Muscle layer of duodenum (tissue), 2 donors: ENCODE results near the gene TUBE1.
"Not testable (repeated sequence)": the region's sequence is repeated elsewhere in the genome, so short reads cannot be mapped to it uniquely, and the experiment has no call there.

Source experiments
- H3K27ac ChIP-seq: one replicate; pipeline ENCODE4 v1.7.0; 2013; ENCODE audit warnings: mild to moderate bottlenecking, low read length
- H3K27me3 ChIP-seq: one replicate; pipeline ENCODE4 v1.7.0; 2013; ENCODE audit warnings: low read depth, mild to moderate bottlenecking, control low read depth, low read length
- H3K36me3 ChIP-seq, 2 donors: one replicate each; pipeline ENCODE4 v1.7.0; 2013; ENCODE audit warnings: low read length in 2 of 2, control low read depth in 1 of 2, mild to moderate bottlenecking in 1 of 2; ENCODE audit not compliant: insufficient read depth in 2 of 2, control insufficient read depth in 1 of 2
- H3K4me1 ChIP-seq, 2 donors: one replicate each; pipeline ENCODE4 v1.7.0; 2013; ENCODE audit warnings: low read length in 2 of 2, mild to moderate bottlenecking in 2 of 2, control low read depth in 1 of 2, moderate library complexity in 1 of 2; ENCODE audit not compliant: insufficient read depth in 2 of 2, control insufficient read depth in 1 of 2
- H3K4me3 ChIP-seq, 2 donors: one replicate each; pipeline ENCODE4 v1.7.0; 2013; ENCODE audit warnings: low read length in 2 of 2, low read depth in 1 of 2, mild to moderate bottlenecking in 1 of 2
- H3K9me3 ChIP-seq, 2 donors: one replicate each; pipeline ENCODE4 v1.7.0; 2013; ENCODE audit warnings: low read length in 2 of 2, control low read depth in 1 of 2, mild to moderate bottlenecking in 1 of 2; ENCODE audit not compliant: control insufficient read depth in 1 of 2
- donor health status: healthy.

The TUBE1 gene

GRCh38 chr6:112062966-112063365 is 24.3 kb downstream of the TUBE1 start:
- Histone ChIP-seq H3K36me3 (no peaks in the 10 kb centered on the region), H3K27ac (no peak overlapping the region), H3K4me3 (no peak overlapping the region), H3K9me3 (no peaks in the 10 kb centered on the region), H3K27me3 (no peaks in the 10 kb centered on the region), H3K4me1 (no peaks in the 10 kb centered on the region)

- Histone ChIP-seq H3K27ac (no peak overlapping the region), H3K36me3 (no peaks in the 10 kb centered on the region), H3K9me3 (no peaks in the 10 kb centered on the region), H3K4me3 (no peak overlapping the region), H3K4me1 (no peaks in the 10 kb centered on the region), H3K27me3 (no peaks in the 10 kb centered on the region)
Measured at GRCh38 chr6:112061605-112062004, 25.7 kb downstream of the TUBE1 start.

GRCh38 chr6:112058243-112059032 is 28.8 kb downstream of the TUBE1 start:
- Histone ChIP-seq H3K27me3 (no peaks in the 10 kb centered on the region), H3K9me3 (no peaks in the 10 kb centered on the region), H3K4me1 (no peaks in the 10 kb centered on the region), H3K27ac (no peak overlapping the region), H3K36me3 (no peaks in the 10 kb centered on the region), H3K4me3 (no peak overlapping the region)

- Histone ChIP-seq H3K9me3 (no peaks in the 10 kb centered on the region), H3K4me3 (no peak overlapping the region), H3K4me1 (no peaks in the 10 kb centered on the region), H3K27me3 (no peaks in the 10 kb centered on the region), H3K27ac (no peak overlapping the region), H3K36me3 (no peaks in the 10 kb centered on the region)
Measured at GRCh38 chr6:112054555-112055190, 32.6 kb downstream of the TUBE1 start.

GRCh38 chr6:112054001-112054400 is 33.3 kb downstream of the TUBE1 start, which contains the start of gene CCN6:
Gene CCN6, plus strand, starts transcription at chr6:112054104. Its CDS starts 254 bp downstream, at chr6:112054358.
- Histone ChIP-seq H3K4me1 (no peaks in the 10 kb centered on the region), H3K27ac (no peak within 1 kb of the TSS), H3K9me3 (no peaks in the 10 kb centered on the region), H3K4me3 (no peak within 1 kb of the TSS), H3K27me3 (no peaks in the 10 kb centered on the region), H3K36me3 (no peaks in the 10 kb centered on the region)

- not testable (repeated sequence) for H3K4me1 ChIP-seq, H3K9me3 ChIP-seq, H3K4me3 ChIP-seq, H3K27me3 ChIP-seq, H3K36me3 ChIP-seq, H3K27ac ChIP-seq
Measured at GRCh38 chr6:112051251-112051740, 36.0 kb downstream of the TUBE1 start.

- H3K27me3 ChIP-seq: no peaks in the 10 kb centered on the region
- H3K9me3 ChIP-seq: no peaks in the 10 kb centered on the region
- H3K4me1 ChIP-seq: peaks cover 0 to 2% of the 10 kb centered on the region in 2 donors
- no peak overlapping the region for H3K27ac ChIP-seq
- no peak overlapping the region for H3K4me3 ChIP-seq
- H3K36me3 ChIP-seq: no peaks in the 10 kb centered on the region
Measured at GRCh38 chr6:112050429-112050828, 36.9 kb downstream of the TUBE1 start.

GRCh38 chr6:112049996-112050395 is 37.3 kb downstream of the TUBE1 start:
- Histone ChIP-seq H3K9me3 (no peaks in the 10 kb centered on the region), H3K27me3 (no peaks in the 10 kb centered on the region), H3K36me3 (no peaks in the 10 kb centered on the region), H3K4me3 (no peak overlapping the region), H3K27ac (no peak overlapping the region), H3K4me1 (peaks cover 0 to 6% of the 10 kb centered on the region in 2 donors)

GRCh38 chr6:112049026-112049799 is 38.1 kb downstream of the TUBE1 start:
- H3K9me3 ChIP-seq: no peaks in the 10 kb centered on the region
- H3K4me1 ChIP-seq: peaks cover 0 to 14% of the 10 kb centered on the region in 2 donors
- no peak overlapping the region for H3K4me3 ChIP-seq
- no peaks in the 10 kb centered on the region for H3K27me3 ChIP-seq
- no peak overlapping the region for H3K27ac ChIP-seq
- no peaks in the 10 kb centered on the region for H3K36me3 ChIP-seq

- H3K27me3 ChIP-seq, H3K36me3 ChIP-seq, H3K9me3 ChIP-seq, H3K4me3 ChIP-seq, H3K27ac ChIP-seq: not testable (repeated sequence)
- H3K4me1 ChIP-seq: peaks cover 0 to 24% of the 10 kb centered on the region in 2 donors
Measured at GRCh38 chr6:112047523-112047922, 39.8 kb downstream of the TUBE1 start.

- peaks cover 0 to 4% of the 10 kb centered on the region in 2 donors for H3K36me3 ChIP-seq
- no peak overlapping the region for H3K4me3 ChIP-seq
- H3K27ac ChIP-seq: no peak overlapping the region
- no peaks in the 10 kb centered on the region for H3K9me3 ChIP-seq
- peaks cover 0 to 24% of the 10 kb centered on the region in 2 donors for H3K4me1 ChIP-seq
- H3K27me3 ChIP-seq: no peaks in the 10 kb centered on the region
Measured at GRCh38 chr6:112044856-112045255, 42.4 kb downstream of the TUBE1 start.
